GM21619 (cell line): ENCODE measurements around the gene HNRNPC.
A peak's percentile ranks its signal among the peaks of the same experiment; 100 is the strongest.
"Not testable (repeated sequence)": the region's sequence is repeated elsewhere in the genome, so short reads cannot be mapped to it uniquely, and the experiment has no call there.

Source experiments
- ATAC-seq: cut with Tn5 transposase; IDR thresholded peaks from one replicate; pipeline ENCODE4 v1.9.1; 2021; ENCODE audit not compliant: unreplicated experiment

The HNRNPC gene

DNA sequence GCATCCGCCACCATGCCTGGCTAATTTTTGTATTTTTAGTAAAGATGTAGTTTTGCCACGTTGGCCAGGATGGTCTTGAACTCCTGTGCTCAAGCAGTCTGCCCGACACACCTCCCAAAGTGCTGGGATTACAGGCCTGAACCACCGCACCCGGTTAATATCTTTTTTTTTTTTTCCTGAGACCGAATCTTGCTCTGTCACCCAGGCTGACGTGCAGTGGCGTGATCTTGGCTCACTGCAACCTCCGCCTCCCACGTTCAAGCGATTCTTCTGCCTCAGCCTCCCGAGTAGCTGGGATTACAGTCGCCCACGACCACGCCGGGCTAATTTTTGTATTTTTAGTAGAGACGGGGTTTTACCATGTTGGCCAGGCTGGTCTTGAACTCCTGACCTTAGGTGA lies 3.4 kb upstream of the HNRNPC start:
- not testable (repeated sequence) for ATAC-seq

DNA sequence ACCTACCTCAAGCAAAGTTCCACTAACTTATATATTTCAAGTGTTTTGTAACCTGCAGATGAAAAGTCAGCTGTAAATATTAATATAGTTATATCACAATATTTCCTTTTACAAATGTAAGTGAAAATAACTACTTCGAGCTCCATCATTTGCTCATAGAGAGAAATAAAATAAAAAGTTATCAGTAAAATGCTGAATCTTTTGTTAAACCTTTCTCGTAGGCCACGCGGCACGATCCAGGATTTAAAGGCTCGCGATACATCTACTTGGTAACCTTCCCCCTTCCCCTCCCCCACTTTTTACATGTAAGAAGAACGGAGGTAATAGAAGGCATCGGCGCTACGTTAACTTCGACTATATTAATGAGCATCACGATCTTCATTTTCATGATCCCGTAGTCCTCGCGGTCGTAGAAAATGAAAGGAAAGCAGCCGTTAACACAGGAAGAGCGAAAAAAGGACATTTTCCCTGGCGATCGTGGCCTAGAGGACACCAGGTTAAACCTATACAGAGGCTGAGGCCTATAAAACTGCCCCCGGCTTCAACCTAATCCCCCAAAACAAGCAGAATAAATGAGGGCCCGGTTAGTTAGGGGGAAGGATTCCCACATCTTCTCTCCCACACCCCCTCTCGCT lies 508 bp downstream of the HNRNPC start:
- no peak for ATAC-seq

DNA sequence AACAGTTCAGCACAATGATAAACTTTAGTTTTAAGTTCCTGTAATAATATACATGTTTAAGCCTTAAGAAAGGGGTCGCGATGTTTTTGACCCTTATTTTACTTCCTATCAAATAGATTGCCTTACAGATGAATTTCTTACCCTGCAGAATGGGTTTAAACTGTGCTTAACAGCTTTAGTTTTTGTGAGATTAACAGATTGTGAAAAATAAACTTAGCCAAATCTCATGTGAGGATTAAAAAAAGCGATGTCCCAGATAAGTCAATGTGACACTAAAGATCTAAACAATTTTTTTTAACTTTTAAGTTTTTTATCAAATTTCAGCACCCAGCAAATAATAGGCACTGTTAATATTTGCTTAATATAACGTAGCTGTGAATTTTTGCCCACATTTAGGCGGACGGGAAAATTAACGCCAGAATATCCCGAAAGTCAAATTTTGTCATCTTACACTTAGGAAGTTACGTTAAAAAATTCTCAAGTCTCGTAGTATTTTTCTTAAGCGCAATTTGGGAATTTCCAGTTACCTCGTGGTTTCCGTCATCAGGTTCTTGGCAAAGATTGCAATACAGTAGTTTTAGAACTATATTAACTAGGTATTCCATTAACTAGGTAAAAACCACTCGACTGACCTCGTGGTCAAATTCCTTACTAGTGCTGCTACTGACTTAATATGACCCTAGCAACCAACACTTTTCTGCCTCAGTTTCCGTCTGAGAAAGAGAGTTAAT lies 1.2 kb downstream of the HNRNPC start:
- no peak for ATAC-seq

- no peak for ATAC-seq
These were observed 1.8 kb downstream of the HNRNPC start for GRCh38 chr14:21267431-21267845.

DNA sequence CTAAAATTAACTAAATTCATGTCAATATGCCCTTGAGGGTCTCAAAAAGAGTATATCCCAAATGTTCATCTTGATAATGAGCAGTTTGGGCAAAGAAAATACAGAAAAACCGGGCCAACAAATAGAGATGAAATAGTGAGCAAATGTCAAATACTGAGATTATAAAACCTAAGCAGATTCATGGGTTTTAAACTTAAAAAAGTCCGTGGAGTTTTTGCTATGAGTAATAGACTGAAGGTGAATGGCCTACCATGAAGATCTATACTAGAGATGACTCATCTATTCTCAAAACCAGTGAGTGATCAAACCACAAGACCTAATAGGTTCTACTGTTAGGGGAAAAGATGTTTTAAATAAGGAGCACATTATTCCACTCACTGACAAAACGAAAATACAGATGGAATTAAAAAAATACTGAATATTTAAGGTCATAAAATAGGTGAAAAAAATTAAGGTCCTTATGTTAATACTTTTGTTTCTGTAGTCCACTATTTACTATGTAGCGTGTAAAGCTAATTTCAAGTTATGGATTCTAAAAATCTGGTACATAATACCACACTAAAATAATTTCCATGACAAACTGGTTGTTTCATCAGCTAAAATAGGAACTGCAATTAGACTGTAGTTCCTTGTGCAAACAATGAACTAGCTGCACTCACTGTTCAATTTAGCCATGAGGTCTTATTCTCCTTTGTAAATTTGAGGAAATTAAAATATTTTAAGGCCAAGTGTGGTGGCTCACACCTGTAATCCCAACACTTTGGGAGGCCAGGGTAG lies 5.0 kb downstream of the HNRNPC start:
- peak; percentile 76 for ATAC-seq

DNA sequence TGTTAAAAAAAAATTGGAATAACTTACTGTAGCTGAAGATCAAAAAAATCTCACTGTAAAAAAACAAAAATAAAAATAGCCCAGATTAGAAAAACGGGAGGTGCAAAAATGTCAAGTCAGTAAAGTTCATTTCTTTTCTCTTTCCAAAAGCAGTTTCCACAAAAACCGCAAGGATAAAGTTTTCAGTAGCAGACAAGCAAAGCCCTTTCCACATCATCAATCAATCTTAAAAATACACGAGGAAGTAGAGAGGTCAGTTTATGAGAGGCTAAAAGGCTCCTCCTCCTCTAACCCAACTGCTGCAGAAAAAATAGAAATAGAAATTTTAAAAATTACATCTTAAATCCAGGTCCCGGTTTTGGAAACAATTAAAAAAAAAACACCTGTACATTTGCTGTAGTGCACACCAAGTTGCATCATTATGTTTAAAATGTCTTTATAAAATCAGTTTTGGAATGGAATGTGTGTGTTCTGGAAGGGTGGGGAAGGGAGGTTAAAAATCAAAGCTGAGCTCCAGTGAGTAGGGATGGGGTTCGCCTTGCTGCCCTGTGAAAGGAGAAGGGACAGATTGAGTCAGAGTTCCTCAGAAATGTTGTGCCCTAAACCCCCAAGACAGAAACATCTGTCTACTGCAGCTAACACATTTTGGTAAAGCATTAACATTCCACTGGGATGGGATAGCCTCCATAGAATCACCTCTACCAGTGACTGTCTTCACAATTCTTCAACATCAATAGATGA lies 5.8 kb downstream of the HNRNPC start:
- ATAC-seq, result no peak

GRCh38 chr14:21262410-21262809 lies 6.8 kb downstream of the HNRNPC start:
- ATAC-seq, result no peak

DNA sequence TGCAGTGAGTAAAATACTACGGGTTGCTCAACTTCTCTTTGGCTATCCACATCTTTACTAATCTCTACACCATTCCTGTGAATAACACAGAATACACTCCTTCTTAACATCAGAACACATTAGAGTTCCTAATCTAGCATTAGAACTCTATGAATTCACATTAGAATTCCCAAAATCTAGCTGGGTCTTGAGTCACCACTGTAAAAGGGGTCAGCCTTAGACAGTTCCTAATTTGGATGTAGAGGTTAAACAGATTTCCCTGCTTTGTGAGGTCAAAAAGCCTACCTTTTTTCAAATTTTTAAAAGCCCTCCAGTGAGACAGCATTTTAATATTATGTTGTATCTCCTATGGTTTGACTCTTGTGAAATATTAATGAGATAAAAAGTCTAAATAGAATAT lies 7.4 kb downstream of the HNRNPC start:
- ATAC-seq, result no peak

DNA sequence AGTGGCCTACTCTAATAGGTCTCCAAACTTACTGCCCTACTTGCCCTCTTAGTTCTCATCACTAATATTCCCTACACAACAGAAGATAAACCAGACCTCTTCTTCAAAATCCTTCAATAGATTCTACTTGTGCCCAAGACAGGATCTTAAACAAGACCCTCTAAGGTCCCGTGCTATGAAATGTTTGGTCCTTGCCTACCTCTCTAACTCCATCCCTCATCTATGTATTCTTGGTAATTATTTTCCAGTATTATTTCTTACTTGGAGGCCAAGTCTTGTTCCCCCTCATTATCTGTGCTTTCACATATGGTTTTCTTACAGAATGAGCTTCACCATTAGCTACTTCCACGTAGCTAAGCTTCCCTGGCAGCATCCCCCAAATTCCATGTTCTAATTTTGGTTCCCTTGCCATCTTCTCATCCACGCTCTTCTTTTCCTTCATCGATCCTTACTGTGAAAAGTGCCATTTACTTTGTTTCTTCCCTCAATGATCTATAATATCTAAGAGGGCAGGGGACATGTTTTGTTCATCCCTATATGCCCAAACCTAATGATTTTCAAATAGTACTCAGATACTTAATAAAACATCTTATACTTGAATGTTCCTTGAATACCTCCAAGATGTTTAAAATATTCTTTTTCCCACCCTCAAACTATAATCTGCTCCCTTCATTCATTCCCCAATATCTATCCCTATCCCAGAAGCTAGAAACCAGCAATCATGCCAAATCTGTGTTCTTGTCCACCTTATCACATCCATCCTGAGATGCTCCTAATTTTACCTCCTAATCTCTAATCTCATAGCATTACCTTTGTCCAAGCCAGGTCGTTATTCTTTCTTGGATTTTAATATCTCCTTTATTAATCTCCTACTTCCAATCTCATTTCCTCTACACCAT lies 10.1 kb downstream of the HNRNPC start:
- no peak for ATAC-seq

- no peak for ATAC-seq
These were observed 11.0 kb downstream of the HNRNPC start for GRCh38 chr14:21258005-21258888.

DNA sequence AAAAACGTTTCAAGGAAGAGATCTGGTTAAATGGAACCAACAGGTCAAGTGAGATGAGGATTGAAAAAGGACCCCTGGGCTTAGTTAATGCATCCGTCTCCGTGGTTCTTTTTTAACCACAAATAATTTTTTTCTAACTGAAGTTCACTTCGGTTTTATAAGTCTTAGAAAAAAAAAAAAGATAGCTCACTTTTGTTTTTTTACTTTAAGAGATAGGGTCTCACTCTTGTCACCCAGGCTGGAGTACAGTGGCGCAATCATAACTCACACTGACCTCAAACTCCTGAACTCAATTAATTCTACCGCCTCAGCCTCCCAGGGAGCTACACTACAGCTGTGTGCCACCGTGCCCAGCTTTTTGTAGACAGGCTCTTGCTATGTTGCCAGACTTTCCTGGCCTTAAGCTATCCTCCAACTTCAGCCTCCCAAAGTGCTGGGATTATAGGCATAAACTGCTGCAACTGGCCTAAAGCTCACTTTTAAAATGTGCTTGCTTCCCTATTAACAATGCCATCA lies 11.8 kb downstream of the HNRNPC start:
- ATAC-seq, result no peak

DNA sequence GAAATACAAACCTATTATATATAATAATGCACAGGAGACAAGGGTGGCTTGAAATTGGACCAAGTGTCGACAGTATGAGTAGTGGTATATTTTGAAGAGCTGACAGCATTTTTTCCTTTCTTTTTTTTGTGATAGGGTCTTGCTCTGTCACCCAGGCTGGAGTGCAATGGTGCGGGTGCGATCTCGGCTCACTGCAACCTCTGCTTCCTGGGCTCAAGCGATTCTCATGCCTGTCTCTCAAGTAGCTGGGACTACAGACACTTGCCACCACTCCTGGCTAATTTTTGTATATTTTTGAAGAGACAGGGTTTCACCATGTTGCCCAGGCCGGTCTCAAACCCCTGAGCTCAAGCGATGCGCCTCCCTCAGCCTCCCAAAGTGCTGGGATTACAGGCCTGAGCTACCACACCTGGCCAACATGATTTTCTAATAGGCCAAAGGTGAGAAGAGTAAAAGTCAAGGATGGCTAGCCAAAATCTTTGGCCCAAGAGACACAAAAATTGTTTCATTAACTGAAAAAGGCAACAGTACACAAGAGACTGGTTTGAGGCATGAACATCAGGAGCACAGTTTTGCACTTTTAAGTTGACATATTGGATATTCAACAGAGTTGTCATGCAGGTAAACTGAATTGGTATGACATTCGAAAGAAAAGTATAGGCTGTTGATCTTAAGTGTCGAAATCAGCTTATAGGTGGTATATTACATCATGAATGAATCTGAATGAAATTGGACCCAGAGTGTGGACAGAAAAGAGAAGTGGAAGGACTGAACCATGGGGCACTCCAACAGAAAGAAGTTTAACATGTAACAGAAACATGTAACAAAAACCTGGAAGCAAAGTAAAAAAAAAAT lies 12.5 kb downstream of the HNRNPC start:
- no peak for ATAC-seq

DNA sequence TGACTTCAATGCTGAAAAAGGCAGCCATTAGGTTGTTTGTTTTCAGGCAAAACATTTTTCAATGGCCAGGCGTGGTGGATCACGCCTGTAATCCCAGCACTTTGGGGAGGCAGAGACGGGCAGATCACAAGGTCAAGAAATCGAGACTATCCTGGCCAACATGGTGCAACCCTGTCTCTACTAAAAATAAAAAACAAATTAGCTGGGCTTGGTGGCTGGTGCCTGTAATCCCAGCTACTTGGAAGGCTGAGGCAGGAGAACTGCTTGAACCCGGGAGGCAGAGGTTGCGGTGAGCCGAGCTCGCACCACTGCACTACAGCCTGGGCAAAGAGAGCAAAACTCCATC lies 13.2 kb downstream of the HNRNPC start:
- not testable (repeated sequence) for ATAC-seq

GRCh38 chr14:21255385-21256101 lies 13.7 kb downstream of the HNRNPC start:
- no peak for ATAC-seq

DNA sequence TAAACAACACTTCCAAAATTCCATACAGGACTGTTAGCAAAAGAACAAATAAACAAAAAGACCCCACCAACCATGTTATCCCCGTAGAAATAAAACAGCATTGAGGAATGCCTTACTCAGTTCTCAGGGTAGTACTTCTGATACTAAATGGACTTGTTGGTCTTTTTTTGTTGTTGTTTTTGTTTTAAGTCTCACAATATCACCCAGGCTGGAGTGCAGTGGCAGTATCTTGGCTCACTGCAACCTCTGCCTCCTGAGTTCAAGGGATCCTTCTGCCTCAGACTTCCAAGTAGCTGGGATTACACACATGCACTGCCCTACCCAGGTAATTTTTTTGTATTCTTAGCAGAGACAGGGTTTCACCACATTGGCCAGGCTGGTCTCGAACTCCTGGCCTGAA lies 17.1 kb downstream of the HNRNPC start:
- no peak for ATAC-seq

- ATAC-seq, result no peak
These were observed 18.0 kb downstream of the HNRNPC start for GRCh38 chr14:21251215-21251614.

- no peak for ATAC-seq
These were observed 20.4 kb downstream of the HNRNPC start for GRCh38 chr14:21248739-21249411.
